Activated naive CD8-positive, alpha-beta T cell (primary cell): ENCODE data around the gene STON2.
"Not testable (repeated sequence)": the region's sequence is repeated elsewhere in the genome, so short reads cannot be mapped to it uniquely, and the experiment has no call there.

Experiments used
- H3K27ac Mint-ChIP-seq: one replicate; pipeline ENCODE4 v1.8.0; 2021; ENCODE audit warnings: mixed read lengths
- H3K27me3 Mint-ChIP-seq: one replicate; pipeline ENCODE4 v1.8.0; 2021; ENCODE audit warnings: mixed read lengths
- H3K36me3 Mint-ChIP-seq: one replicate; pipeline ENCODE4 v1.8.0; 2021; ENCODE audit warnings: mixed read lengths
- H3K4me1 Mint-ChIP-seq: one replicate; pipeline ENCODE4 v1.8.0; 2021; ENCODE audit warnings: low read depth, mixed read lengths
- H3K4me3 Mint-ChIP-seq: one replicate; pipeline ENCODE4 v1.8.0; 2021; ENCODE audit warnings: mild to moderate bottlenecking, mixed read lengths
- H3K9me3 Mint-ChIP-seq: one replicate; pipeline ENCODE4 v1.8.0; 2021; ENCODE audit warnings: low read depth, mixed read lengths

The STON2 gene

GRCh38 chr14:81269100-81269978, 130.8 kb downstream of the STON2 start:
- H3K4me3 Mint-ChIP-seq, result no peak overlapping the region
- H3K36me3 Mint-ChIP-seq, result no peaks in the 10 kb centered on the region
- H3K27ac Mint-ChIP-seq, result no peak overlapping the region
- H3K9me3 Mint-ChIP-seq, result no peaks in the 10 kb centered on the region
- H3K27me3 Mint-ChIP-seq, result peaks cover 7% of the 10 kb centered on the region
- H3K4me1 Mint-ChIP-seq, result peaks cover 5% of the 10 kb centered on the region

GRCh38 chr14:81268016-81268416, 132.1 kb downstream of the STON2 start:
- H3K36me3 Mint-ChIP-seq, result no peaks in the 10 kb centered on the region
- H3K9me3 Mint-ChIP-seq, result no peaks in the 10 kb centered on the region
- peaks cover 5% of the 10 kb centered on the region for H3K4me1 Mint-ChIP-seq
- no peak overlapping the region for H3K27ac Mint-ChIP-seq
- H3K27me3 Mint-ChIP-seq, result peaks cover 7% of the 10 kb centered on the region
- no peak overlapping the region for H3K4me3 Mint-ChIP-seq

GRCh38 chr14:81265636-81266169, 134.4 kb downstream of the STON2 start:
- Mint-ChIP-seq H3K27ac (no peak overlapping the region), H3K4me1 (peaks cover 5% of the 10 kb centered on the region), H3K36me3 (no peaks in the 10 kb centered on the region), H3K27me3 (peaks cover 15% of the 10 kb centered on the region), H3K9me3 (no peaks in the 10 kb centered on the region), H3K4me3 (no peak overlapping the region)

GRCh38 chr14:81264671-81265070, 135.5 kb downstream of the STON2 start:
- Mint-ChIP-seq H3K27me3 (peaks cover 16% of the 10 kb centered on the region), H3K36me3 (no peaks in the 10 kb centered on the region), H3K9me3 (no peaks in the 10 kb centered on the region), H3K4me1 (peaks cover 5% of the 10 kb centered on the region), H3K4me3 (no peak overlapping the region), H3K27ac (no peak overlapping the region)

GRCh38 chr14:81263777-81264410, 136.2 kb downstream of the STON2 start:
- H3K36me3 Mint-ChIP-seq, result no peaks in the 10 kb centered on the region
- H3K4me3 Mint-ChIP-seq, result no peak overlapping the region
- peaks cover 5% of the 10 kb centered on the region for H3K4me1 Mint-ChIP-seq
- no peak overlapping the region for H3K27ac Mint-ChIP-seq
- no peaks in the 10 kb centered on the region for H3K9me3 Mint-ChIP-seq
- H3K27me3 Mint-ChIP-seq, result peaks cover 19% of the 10 kb centered on the region

GRCh38 chr14:81261176-81261575, 138.9 kb downstream of the STON2 start:
- Mint-ChIP-seq H3K36me3 (no peaks in the 10 kb centered on the region), H3K27ac (no peak overlapping the region), H3K4me1 (no peaks in the 10 kb centered on the region), H3K27me3 (peaks cover 15% of the 10 kb centered on the region), H3K9me3 (no peaks in the 10 kb centered on the region), H3K4me3 (no peak overlapping the region)

GRCh38 chr14:81260732-81261131, 139.4 kb downstream of the STON2 start:
- H3K36me3 Mint-ChIP-seq, result no peaks in the 10 kb centered on the region
- H3K4me1 Mint-ChIP-seq, result no peaks in the 10 kb centered on the region
- H3K4me3 Mint-ChIP-seq, result no peak overlapping the region
- H3K9me3 Mint-ChIP-seq, result no peaks in the 10 kb centered on the region
- H3K27ac Mint-ChIP-seq, result no peak overlapping the region
- H3K27me3 Mint-ChIP-seq, result peaks cover 16% of the 10 kb centered on the region

GRCh38 chr14:81256289-81256960, 143.7 kb downstream of the STON2 start:
- Mint-ChIP-seq H3K4me3 (no peak overlapping the region), H3K4me1 (no peaks in the 10 kb centered on the region), H3K9me3 (no peaks in the 10 kb centered on the region), H3K36me3 (no peaks in the 10 kb centered on the region), H3K27me3 (peaks cover 13% of the 10 kb centered on the region), H3K27ac (no peak overlapping the region)

- Mint-ChIP-seq H3K4me1 (no peaks in the 10 kb centered on the region), H3K27ac (no peak overlapping the region), H3K9me3 (no peaks in the 10 kb centered on the region), H3K36me3 (no peaks in the 10 kb centered on the region), H3K27me3 (peaks cover 4% of the 10 kb centered on the region), H3K4me3 (no peak overlapping the region)
Observed at GRCh38 chr14:81252278-81252677, 147.8 kb downstream of the STON2 start.

- H3K27ac Mint-ChIP-seq, result no peak overlapping the region
- peaks cover 3% of the 10 kb centered on the region for H3K27me3 Mint-ChIP-seq
- peaks cover 3% of the 10 kb centered on the region for H3K36me3 Mint-ChIP-seq
- no peaks in the 10 kb centered on the region for H3K4me1 Mint-ChIP-seq
- no peak overlapping the region for H3K4me3 Mint-ChIP-seq
- H3K9me3 Mint-ChIP-seq, result peaks cover 12% of the 10 kb centered on the region
Observed at GRCh38 chr14:81247271-81247766, 152.8 kb downstream of the STON2 start.

- H3K27me3 Mint-ChIP-seq, result peaks cover 3% of the 10 kb centered on the region
- no peak overlapping the region for H3K27ac Mint-ChIP-seq
- no peak overlapping the region for H3K4me3 Mint-ChIP-seq
- peaks cover 12% of the 10 kb centered on the region for H3K9me3 Mint-ChIP-seq
- no peaks in the 10 kb centered on the region for H3K4me1 Mint-ChIP-seq
- H3K36me3 Mint-ChIP-seq, result peaks cover 3% of the 10 kb centered on the region
Observed at GRCh38 chr14:81246461-81247270, 153.5 kb downstream of the STON2 start.

GRCh38 chr14:81245771-81246170, 154.4 kb downstream of the STON2 start:
- Mint-ChIP-seq H3K4me1 (no peaks in the 10 kb centered on the region), H3K9me3 (peaks cover 12% of the 10 kb centered on the region), H3K27me3 (peaks cover 3% of the 10 kb centered on the region), H3K27ac (no peak overlapping the region), H3K36me3 (peaks cover 3% of the 10 kb centered on the region), H3K4me3 (no peak overlapping the region)

- not testable (repeated sequence) for H3K27ac Mint-ChIP-seq, H3K4me1 Mint-ChIP-seq, H3K4me3 Mint-ChIP-seq, H3K27me3 Mint-ChIP-seq, H3K36me3 Mint-ChIP-seq
- H3K9me3 Mint-ChIP-seq, result peaks cover 12% of the 10 kb centered on the region
Observed at GRCh38 chr14:81244431-81244830, 155.7 kb downstream of the STON2 start.

- Mint-ChIP-seq H3K4me1 (no peaks in the 10 kb centered on the region), H3K4me3 (no peak overlapping the region), H3K9me3 (peaks cover 12% of the 10 kb centered on the region), H3K27ac (no peak overlapping the region), H3K27me3 (peaks cover 3% of the 10 kb centered on the region), H3K36me3 (peaks cover 3% of the 10 kb centered on the region)
Observed at GRCh38 chr14:81243499-81243898, 156.6 kb downstream of the STON2 start.
